GM21447 (cell line): ENCODE results near the gene NPBWR2.
"Not testable (repeated sequence)": the region's sequence is repeated elsewhere in the genome, so short reads cannot be mapped to it uniquely, and the experiment has no call there.

Source experiments
- ATAC-seq: cut with Tn5 transposase; IDR thresholded peaks from one replicate; pipeline ENCODE4 v1.9.1; 2021; ENCODE audit not compliant: unreplicated experiment

Gene NPBWR2

DNA sequence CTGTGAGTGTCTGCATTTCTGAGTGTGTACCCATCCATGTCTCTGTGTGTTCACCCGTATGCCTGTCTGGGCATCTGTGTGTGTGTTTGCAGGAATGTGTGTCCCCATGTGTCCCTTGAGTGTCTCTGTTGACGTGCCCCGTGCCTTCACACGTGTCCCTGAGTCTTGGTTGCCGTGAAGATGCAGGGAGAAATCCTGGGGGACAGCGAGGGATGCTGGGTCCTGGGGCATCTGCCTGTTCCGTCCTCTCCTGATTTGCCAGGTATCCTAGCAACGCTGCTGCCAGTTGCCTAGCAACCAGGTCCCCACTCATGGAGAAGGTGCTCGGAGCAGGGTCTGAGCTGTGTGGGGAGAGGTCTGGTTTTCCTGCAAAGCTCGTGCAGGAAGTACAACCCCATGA is 17.2 kb downstream of the NPBWR2 start:
- no peak for ATAC-seq

DNA sequence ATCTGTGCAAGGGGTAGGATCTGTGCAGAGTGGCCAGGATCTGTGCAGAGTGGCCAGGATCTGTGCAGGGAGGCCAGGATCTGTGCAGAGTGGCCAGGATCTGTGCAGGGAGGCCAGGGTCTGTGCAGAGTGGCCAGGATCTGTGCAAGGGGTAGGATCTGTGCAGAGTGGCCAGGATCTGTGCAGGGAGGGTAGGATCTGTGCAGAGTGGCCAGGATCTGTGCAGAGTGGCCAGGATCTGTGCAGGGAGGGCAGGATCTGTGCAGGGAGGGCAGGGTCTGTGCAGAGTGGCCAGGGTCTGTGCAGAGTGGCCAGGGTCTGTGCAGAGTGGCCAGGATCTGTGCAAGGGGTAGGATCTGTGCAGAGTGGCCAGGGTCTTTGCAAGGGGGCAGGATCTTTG is 18.8 kb downstream of the NPBWR2 start:
- not testable (repeated sequence) for ATAC-seq

DNA sequence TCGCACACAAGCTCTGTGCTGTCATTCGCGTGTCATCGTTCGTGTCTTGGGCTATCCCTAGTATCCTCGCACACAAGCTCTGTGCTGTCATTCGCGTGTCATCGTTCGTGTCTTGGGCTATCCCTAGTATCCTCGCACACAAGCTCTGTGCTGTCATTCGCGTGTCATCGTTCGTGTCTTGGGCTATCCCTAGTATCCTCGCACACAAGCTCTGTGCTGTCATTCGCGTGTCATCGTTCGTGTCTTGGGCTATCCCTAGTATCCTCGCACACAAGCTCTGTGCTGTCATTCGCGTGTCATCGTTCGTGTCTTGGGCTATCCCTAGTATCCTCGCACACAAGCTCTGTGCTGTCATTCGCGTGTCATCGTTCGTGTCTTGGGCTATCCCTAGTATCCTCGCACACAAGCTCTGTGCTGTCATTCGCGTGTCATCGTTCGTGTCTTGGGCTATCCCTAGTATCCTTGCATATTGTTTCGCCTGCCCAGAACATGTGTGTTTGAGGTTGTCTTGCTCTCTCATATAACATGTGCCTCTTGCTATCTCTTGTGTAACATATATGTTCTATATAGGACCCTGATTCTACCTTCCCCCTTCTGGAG is 20.0 kb downstream of the NPBWR2 start:
- not testable (repeated sequence) for ATAC-seq

DNA sequence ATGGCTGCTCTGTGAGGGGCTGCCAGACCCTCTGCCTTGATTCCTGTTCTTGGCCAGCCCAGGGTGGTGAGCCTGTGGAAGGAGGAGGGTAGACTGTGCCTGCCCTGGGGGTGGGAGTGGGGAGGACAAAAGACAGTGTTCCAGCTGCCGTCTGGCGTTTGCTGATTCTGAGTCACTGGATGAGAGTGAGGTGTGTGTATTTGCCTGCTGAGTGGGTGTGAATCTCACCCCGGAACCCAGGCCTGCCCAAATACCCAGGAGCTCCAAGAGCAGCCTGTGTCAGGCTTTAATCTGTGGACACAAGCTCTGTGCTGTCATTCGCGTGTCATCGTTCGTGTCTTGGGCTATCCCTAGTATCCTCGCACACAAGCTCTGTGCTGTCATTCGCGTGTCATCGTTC is 20.6 kb downstream of the NPBWR2 start:
- no peak for ATAC-seq

DNA sequence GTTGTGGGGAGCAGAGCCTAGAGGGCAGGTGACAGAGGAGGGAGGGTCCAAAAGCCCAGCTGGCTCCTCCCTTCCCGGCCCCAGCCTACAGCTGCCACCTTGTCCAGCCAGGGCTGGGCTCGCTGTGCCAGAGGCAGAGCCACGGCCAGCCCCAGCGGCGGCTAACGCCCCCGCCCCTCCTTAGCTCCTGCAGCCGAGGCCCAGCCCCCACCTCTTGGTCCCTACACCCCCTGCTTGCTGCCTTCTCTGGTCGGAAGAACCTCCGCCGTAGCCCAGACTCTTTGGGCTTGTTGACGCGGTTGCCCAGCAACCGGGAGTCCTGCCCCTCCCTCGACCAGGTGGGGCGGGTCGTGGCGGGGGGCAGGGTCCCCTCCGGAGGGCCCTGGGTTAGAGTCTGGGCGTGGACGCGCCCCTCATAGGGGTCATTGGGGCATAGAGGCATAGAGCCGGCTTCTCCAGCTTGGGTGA is 22.6 kb downstream of the NPBWR2 start:
- ATAC-seq: no peak

DNA sequence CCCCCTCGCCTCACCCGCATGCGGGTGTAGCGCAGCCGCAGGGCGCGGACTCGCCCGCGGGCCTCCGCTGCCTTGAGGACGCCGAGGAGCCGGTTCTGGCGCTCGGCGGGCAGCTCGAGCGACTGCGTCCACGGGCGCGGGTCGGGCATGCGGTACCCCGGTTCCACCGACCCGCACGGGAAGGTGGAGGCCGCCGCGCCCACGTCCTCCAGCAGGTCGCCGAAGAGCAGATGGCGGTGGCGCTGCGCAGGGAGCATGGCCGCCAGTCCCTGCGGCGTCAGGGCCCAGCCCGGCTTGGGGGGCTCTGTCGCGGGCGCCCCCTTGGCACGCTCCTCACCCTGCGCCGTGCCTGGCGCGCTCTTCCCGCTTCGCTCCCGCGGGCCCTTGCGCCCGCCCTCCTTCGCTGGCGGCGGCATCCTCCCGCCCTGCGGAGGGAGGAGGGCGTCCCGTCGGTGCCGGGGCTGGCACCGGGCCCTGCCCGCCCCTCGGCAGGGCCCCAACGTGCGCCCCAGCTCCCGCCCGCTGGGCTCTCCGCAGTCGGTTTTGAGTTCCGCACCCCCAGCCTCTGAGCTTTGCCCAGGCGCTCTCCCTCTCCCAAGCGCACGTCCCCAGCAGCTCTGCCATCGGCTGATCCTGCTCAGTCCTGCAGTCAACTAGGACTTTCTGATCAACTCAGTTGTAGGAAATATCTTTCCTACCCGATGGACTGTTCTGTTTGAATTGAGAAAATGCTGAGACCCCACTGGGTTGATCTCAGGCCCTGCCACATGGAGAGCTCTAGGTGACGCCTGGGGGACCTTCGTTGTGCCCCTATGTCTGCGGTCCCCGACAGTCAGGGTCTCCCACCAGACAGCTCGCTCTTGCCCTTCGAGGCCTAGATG is 23.3 kb downstream of the NPBWR2 start, which contains the start of gene LKAAEAR1:
TSS of gene LKAAEAR1 (minus strand) at position 595 of the 881 bp plus-strand sequence. CDS start at position 416, 179 bp downstream.
- ATAC-seq: no peak

DNA sequence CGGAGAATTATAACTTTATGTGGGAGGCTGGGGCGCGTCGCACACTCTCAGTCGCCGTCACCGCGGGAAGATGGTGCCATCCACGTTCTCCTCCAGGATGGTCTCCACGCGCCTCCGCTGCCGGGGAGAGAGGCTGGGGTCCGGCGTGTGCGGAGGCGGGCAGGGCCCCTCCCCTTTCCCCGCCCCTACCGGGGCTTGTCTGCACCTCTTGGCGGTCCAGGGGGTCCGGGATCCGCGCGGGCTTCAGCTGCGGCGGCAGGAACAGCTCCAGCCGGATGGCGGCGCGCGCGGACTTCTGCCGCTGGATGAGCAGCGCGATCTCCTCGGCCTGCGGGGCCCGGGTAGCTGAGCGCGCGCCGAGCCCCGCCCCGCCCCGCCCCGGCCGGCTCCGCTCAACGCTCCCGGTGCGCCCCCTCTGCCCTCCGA is 24.0 kb downstream of the NPBWR2 start:
- no peak for ATAC-seq

DNA sequence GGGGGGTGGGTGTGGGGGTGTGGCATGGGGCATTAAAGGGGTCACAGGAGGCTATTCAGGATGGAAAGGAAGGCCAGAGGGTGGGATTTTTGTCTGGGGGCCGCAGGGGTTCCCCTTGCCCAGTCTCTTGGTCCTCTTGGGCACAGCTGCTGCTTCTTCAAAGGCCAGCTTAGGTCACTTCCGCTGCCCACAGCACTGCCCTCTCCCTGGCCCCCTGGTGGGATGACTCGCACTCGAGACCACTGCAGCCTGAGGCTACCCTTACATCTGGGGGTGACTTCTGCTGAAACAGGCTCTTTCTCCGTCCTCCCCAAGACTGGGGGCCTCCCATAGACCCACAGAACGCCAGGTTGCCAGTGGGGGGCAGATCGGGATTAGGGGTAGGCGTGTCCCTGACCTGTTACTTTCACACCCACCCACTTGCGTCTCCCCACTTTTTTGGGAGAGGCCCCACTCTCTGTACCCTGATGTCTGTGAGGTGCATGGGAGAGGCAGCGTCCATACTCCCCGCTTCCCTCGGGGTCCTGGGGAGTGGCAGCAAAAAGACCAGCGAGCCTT is 24.5 kb downstream of the NPBWR2 start:
- ATAC-seq: no peak

DNA sequence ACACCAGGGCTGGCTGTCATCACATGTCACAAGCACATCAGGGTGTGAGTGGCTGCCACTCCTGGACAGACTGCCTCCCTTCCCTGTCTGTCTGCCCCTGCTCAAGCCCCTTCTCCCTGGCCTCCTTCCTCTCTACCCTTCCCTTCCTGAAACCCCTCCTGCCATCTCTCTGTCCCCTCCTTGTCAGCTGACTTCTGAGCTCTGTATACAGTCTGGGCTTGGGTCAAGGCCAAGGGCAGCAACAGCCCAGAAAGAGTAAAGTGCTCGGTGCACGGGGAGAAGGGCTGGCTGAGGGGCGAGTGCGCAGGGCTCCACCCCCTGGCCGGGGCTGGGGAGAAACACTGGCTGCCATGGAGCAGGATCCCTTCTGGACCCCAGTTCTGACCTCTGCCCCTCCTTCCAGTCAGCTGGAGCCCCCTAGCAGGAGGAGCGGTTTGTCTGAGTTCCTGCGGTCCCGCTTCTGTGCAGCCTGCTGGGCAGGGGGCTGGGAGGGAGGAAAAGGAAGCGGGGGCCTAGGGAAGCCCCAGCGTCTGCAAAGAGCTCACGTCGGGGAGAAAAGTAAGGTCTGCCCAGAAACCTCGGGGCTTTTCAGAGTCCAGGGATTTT is 25.1 kb downstream of the NPBWR2 start:
- no peak for ATAC-seq

DNA sequence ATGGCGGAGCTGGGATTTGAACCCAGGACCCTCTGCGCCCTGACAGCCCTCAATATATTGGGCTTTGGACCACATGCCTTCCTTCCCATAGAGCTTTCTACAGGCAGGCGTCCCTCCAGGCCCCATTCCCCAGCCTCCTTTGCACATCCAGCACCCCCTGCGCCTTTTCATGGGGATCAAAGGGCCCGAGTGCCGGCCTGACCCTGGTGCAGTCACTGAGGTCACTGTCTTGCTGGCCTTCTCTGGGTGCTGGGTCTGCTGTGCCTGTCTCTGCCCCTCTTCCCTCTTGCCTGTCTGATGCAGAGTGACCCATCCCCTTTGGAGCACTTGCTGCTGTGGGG is 25.8 kb downstream of the NPBWR2 start:
- no peak for ATAC-seq

DNA sequence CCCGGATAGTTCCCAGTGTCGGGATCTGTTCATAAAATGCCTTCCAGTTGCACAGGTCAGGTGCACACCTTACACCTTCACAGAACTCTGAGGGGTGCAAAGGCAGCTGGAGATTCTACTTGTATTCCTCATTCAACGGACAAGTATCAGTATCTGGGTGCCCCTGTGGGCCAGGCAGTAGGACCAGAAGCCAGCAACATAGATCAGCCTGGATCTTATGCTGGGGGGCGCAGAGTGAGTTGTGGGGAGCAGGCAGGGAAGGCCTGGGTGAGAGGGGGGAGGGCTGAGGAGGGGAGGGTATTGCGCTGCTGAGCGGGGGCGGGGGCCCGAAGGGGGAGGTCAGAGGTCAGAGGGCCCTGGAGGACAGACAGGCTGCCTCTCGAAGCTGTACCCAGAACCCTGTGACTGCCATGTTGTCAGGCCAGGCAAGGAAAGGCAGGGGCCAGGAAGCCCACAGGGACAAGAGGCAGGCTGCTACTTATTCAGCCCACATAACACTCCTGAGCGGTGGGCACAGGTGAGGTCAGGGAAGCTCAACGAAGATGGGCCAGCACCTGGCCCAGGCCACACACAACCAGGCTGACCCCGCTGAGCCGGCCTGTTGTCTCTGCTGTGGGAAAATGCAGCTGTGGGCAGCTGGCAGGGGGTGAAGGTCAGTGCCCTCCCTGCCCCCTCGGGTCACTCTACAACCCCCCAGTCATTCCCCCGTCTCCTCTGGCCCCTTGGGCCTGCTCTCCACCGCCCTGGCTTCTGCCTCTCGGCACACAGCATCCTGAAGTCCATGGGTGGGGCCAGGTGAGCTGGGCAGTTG is 26.3 kb downstream of the NPBWR2 start:
- ATAC-seq: no peak

DNA sequence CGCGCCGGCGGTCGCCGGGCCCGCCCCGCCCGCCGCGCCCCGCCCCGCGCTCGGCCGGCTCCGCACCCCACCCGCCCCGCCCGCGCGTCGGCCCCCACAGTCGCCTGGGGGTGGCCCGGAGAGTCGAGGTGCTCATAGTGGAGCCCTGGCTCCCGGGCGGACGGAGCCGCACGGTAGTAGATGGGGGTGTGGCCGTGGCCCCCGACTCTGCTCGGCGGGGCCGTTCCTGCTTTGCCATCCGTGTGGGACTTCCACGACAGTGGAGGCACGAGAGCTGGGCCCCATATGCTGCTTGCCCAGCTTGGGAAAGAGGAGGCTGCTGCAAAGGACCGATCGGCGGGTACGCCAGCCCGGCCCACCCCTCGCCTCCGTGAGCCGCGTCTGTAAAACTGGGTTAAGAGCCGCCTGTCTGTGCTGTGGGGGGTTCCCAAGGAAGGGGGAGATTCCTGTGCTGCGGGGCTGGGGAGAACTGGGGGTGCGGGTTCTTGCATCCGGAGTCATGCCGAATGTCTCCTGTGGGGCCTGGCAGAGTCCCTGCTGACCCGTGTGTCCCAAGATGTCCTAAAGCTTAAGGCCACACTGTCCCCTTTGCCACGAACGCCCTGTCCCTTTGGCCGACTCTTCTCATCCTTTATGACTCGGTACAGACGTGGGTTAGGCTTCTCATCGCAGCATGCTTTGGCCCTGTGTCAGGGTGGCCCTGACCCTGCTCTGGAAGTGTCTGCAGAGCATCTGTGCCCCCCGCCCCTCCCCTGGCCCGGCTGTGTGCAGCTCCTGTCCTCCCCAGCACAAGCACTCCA is 27.2 kb downstream of the NPBWR2 start, which contains the start of gene OPRL1:
TSS of gene OPRL1 (plus strand) at position 70 of the 800 bp plus-strand sequence. CDS start 12,639 bp downstream, outside the sequence.
- ATAC-seq: no peak

DNA sequence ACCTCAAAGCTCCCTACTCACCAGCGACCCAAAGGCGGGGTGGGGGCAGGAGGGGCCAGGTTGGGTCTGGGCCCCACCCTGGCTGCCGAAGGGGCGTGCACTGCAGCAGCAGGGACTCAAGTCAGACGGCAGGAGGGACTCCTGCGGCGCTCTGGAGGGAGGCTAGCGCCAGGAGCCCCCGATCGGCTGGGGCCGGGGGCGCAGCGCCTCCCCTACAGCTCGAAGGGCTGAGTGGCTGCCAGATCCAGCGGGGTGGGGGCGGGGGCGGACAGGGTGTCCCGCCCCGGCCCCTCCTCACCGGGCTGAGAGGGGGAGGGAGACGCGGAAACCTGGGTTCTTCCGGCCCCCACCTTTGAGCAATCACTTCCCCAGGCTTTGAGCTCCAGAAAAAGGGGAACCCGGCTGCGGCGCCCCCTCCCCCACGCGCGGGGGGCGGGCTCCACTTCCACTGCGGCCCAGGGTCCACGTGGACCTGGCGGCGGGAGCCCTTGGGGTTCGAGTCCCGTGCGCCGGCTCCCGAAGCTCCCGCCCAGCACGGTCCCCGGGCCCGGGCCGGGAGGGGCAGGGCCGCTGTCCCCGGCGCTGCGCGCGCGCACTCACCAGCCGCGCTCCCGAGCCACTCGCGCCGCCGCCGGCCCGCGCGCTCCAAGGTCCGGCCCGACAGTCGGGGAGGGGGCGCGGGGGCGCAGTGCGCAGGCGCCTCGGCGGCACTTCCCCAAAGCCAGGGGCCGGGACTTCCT is 27.9 kb downstream of the NPBWR2 start, which contains the start of gene RGS19:
TSS of gene RGS19 (minus strand) at position 246 of the 740 bp plus-strand sequence. CDS start 2,632 bp downstream, outside the sequence.
- no peak for ATAC-seq

DNA sequence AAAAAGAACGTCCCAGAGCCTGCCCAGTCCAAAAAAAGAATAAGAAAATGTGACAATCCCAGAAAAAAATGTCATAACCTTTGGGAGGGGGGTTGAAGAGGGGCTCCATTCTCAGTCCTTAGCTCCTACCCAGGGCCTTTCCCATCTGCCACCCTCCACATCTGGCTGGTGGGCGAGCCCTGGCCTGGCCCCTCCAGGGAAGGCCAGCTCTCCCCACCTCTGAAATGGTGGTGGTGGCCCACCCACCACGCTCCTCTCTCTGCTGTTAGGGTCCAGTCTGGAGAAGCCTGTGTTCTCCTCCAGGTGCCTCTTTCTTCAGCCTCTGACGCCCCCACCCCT is 28.5 kb downstream of the NPBWR2 start:
- no peak for ATAC-seq

DNA sequence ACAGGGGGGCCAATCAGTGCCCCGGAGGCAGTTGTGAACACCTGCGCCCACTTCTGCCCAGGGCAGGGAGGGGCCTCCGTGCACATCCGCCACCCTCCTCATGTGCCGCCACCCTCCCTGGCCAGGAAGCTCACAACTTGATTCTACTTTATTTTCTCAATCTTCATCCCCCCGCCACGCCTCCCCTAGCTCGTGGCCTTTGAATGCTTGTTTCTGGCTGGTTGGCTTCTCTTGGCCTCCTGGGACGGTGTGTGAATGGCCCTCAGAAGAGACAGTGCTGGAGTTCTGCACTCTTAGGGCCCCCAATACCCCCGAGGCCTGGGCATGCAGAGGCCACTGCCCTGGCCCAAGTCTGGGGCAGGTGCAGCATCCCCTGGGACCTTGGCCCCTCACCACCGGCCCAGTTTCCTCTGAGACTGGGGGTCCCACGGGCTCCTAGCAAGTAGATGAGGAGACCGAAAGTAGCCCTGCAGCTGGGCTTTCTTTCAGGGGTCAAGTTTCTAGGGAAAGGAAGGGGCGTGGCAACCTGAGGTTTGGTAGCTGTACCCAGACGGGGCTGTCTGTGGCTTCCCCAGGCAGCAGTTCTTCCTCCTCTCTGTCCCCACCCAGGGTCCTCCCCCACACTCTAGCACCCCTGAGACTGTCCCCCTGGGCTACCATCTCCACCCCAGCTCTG is 29.4 kb downstream of the NPBWR2 start:
- ATAC-seq: peak; percentile 36

DNA sequence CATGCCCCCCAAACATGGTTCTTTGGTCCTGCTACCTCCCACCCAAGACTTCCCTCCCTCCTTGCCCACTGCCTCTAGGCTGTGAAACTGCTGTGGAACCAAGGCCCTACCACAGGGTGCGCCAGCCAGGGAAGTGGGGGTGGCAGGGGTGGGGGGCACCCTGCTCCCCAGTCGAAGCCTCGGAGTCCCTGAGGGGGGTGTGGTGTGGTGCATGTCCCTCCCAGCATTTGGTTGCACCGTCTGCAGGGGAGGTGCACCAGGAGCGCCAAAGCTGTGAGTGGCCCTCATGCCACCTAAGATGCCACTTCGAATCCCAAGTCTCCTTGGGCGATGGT is 29.9 kb downstream of the NPBWR2 start:
- no peak for ATAC-seq

DNA sequence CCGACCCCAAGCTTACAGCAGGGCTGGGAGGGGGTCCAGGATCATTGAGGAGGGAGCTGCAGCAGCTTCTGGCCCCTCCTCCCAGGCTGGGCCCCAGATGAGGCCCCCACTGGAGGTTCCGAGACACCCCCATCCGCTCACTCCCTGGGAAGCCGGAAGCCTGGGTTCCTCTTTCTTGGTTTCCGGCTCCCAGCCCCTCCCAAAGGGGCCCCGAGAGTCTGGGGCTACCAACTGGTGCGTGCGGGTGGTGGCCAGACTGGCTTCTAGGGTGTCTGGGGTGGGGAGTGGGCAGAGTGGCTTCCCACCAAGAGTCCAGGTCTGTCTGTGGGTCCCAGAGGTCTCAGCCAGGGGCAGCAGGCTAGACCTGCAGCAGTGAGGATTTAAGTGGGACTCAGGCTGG is 30.3 kb downstream of the NPBWR2 start:
- no peak for ATAC-seq
